Gastroesophageal sphincter (tissue), 4 donors: ENCODE measurements around the gene C4BPA. TPM values are rescaled to one million over a fixed set of nuclear protein-coding genes. Genes with fewer than 3 reads are reported as not detected.

Experiments used
- ATAC-seq: fragments of 150-250 bp; one replicate; pipeline ENCODE4 v1.9.1; 2016; ENCODE audit warnings: mild to moderate bottlenecking, moderate library complexity
- H3K27ac ChIP-seq, 4 donors: fragments of 200-600 bp; sonication (generic) in 3 of 4; 1 replicate in 3 of 4; 2 replicates in 1 of 4; pipeline ENCODE4 v1.5.1; 2016 to 2019
- H3K27me3 ChIP-seq: fragments of 200-600 bp; sonication (generic); one replicate; pipeline ENCODE4 v1.5.1; 2019
- H3K36me3 ChIP-seq, 2 donors: fragments of 200-600 bp; sonication (generic); one replicate each; pipeline ENCODE4 v1.5.1; 2019; ENCODE audit warnings: control low read depth in 1 of 2
- H3K4me1 ChIP-seq, 3 donors: fragments of 200-600 bp; sonication (generic); 1 replicate in 2 of 3; 2 replicates in 1 of 3; pipeline ENCODE4 v1.5.1; 2016 to 2019; ENCODE audit warnings: control low read depth in 2 of 3
- H3K4me3 ChIP-seq, 2 donors: fragments of 200-600 bp; sonication (generic); one replicate each; pipeline ENCODE4 v1.5.1; 2019; ENCODE audit warnings: mild to moderate bottlenecking in 1 of 2, moderate library complexity in 1 of 2
- H3K9me3 ChIP-seq, 3 donors: fragments of 200-600 bp; sonication (generic); one replicate each; pipeline ENCODE4 v1.5.1; 2017 to 2019; ENCODE audit warnings: control low read depth in 2 of 3
- EP300 ChIP-seq: sonication (generic); formaldehyde crosslinking; IDR thresholded peaks from one replicate; pipeline ENCODE4 v1.6.1; 2017; ENCODE audit warnings: antibody characterized with exemption, mild to moderate bottlenecking
- POLR2A ChIP-seq, 2 donors: fragments of 450-650 bp; IDR thresholded peaks; one replicate each; pipeline ENCODE4 v1.6.1; 2017; ENCODE audit warnings: antibody characterized with exemption in 2 of 2, mild to moderate bottlenecking in 2 of 2, moderate library complexity in 1 of 2
- POLR2AphosphoS5 ChIP-seq: sonication (generic); formaldehyde crosslinking; IDR thresholded peaks from one replicate; pipeline ENCODE4 v1.6.1; 2017; ENCODE audit warnings: antibody characterized with exemption
- WGBS, 2 donors: methylation state at CpG; one replicate each; pipeline ENCODE4 v1.1.5; 2018; ENCODE audit warnings: low coverage in 1 of 2; 5-methylcytosine and 5-hydroxymethylcytosine counted together
- total RNA-seq, 4 donors: library from RNA; depleted of rRNA; stranded (reverse); fragments of >200 nt; gene quantifications; one replicate each; pipeline ENCODE4 v1.1.0, GENCODE V29; 2016
- TF ChIP-seq, protein P1 (sequence below), 4 experiments: fragments of 200-600 bp in 2 of 4; fragments of 450-650 bp in 2 of 4; sonication (generic) in 1 of 4; IDR thresholded peaks; one replicate each; pipeline ENCODE4 v1.5.1; 2017 to 2019; ENCODE audit warnings: antibody characterized with exemption in 4 of 4, mild to moderate bottlenecking in 2 of 4, moderate library complexity in 2 of 4

Gene C4BPA
- 1 to 10 TPM in 1 of 4 donors, not detected in 3; 3.1 TPM for total RNA-seq

DNA sequence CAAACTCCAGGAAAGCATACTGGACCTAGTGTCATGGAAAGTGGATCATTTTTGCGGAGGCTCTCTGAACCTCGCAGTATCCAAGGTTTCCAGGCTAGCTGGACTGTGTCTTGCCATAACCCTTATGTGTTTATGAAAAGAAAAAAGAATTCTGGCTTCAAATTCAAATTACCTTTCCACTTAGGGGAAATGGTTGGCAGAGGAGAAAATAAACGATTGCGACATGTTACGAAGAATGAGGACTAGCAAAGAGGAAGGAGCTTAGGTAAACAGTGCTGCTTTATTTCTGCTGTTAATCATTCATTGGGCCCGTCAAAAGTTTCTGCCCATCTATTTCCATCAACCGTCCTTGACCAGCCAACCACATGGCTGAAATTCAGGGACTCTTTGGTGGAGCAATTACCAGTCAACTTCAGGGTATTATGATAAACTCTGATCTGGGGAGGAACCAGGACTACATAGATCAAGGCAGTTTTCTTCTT, at the start of gene C4BPA:
Gene C4BPA, plus strand, starts transcription at position 342 of the 482 bp plus-strand sequence. CDS start 8,793 bp downstream, outside the sequence.
- peaks cover 7% of the 10 kb centered on the region for H3K27me3 ChIP-seq
- no peak within 1 kb of the TSS for H3K4me3 ChIP-seq
- TF ChIP-seq, protein P1, sequence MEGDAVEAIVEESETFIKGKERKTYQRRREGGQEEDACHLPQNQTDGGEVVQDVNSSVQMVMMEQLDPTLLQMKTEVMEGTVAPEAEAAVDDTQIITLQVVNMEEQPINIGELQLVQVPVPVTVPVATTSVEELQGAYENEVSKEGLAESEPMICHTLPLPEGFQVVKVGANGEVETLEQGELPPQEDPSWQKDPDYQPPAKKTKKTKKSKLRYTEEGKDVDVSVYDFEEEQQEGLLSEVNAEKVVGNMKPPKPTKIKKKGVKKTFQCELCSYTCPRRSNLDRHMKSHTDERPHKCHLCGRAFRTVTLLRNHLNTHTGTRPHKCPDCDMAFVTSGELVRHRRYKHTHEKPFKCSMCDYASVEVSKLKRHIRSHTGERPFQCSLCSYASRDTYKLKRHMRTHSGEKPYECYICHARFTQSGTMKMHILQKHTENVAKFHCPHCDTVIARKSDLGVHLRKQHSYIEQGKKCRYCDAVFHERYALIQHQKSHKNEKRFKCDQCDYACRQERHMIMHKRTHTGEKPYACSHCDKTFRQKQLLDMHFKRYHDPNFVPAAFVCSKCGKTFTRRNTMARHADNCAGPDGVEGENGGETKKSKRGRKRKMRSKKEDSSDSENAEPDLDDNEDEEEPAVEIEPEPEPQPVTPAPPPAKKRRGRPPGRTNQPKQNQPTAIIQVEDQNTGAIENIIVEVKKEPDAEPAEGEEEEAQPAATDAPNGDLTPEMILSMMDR (IDR thresholded peaks at IDR 0.05), result no peak
- TF ChIP-seq POLR2AphosphoS5, result no peak
- no peak for TF ChIP-seq POLR2A (IDR thresholded peaks at IDR 0.05)
- no peak for TF ChIP-seq EP300
- H3K9me3 ChIP-seq, result no peaks in the 10 kb centered on the region
- no peaks in the 10 kb centered on the region for H3K4me1 ChIP-seq
- H3K36me3 ChIP-seq, result no peaks in the 10 kb centered on the region
- ATAC-seq, result peak; percentile 68
- WGBS, 2 donors, result 26 to 46% methylated on average over 6 to 7 of the region's 7 CpGs
- H3K27ac ChIP-seq, result no peak within 1 kb of the TSS

DNA sequence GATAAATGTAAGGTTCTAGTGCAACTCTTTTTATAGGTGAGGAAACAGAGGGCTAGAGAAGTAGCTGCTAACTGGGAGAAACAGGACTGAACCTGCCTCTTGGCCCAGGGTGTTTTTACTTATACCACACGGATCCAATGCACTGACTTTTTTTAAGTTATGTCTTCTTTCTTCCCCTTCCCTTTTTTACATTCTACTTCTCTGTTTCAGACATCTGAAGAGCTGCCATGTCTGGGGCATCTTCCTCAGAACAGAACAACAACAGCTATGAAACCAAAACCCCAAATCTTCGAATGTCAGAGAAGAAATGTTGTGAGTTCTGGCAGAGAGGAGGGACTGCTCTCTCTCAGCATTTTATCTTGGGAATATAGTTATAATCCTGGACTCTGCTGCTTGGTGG, 49.5 kb upstream of the C4BPA start:
- H3K36me3 ChIP-seq, result peaks cover 0 to 12% of the 10 kb centered on the region in 2 donors
- 11 to 44% methylated on average over 1 to 2 of the region's 2 CpGs for WGBS, 2 donors
- no peak for TF ChIP-seq EP300
- no peak for TF ChIP-seq POLR2A (IDR thresholded peaks at IDR 0.05)
- no peaks in the 10 kb centered on the region for H3K9me3 ChIP-seq
- no peak for ATAC-seq
- H3K4me1 ChIP-seq, result peaks cover 0 to 31% (median 11%) of the 10 kb centered on the region in 3 donors
- H3K27me3 ChIP-seq, result no peaks in the 10 kb centered on the region
- no peak overlapping the region for H3K4me3 ChIP-seq
- H3K27ac ChIP-seq, result peak overlapping the region in 2 of 4 donors; percentile 94 to 98

DNA sequence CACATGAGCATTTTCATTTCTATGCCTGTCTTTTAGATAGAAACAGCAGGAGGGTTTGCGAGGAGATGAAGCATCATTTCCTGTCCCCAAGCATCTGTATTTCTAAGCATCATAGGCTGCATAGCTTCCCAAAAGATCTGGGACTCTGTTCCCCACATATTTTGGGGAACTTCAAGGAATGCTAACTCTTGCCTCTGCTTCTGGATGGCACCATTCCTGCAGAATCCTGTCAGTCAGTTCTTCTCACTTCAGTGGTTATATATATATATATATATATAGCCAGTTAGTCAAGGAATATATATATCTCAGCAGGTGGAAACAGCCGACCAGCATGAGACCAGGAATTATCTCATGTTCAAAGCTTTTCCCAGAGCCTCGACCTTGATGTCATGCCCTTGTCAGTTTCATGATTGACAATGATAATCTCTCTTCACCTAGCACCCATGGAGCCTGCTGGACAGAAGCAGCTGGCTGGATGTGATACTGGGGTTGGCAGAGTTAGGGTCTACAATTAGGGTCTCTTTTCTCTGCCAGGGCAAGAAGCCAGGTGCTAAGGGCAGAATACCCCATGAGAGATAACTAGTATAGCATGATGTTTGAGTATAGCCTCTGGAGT, 48.5 kb upstream of the C4BPA start:
- TF ChIP-seq POLR2AphosphoS5 (no peak), EP300 (no peak), POLR2A (IDR thresholded peaks at IDR 0.05) (no peak)
- TF ChIP-seq, protein P1 (IDR thresholded peaks at IDR 0.05), result no peak

DNA sequence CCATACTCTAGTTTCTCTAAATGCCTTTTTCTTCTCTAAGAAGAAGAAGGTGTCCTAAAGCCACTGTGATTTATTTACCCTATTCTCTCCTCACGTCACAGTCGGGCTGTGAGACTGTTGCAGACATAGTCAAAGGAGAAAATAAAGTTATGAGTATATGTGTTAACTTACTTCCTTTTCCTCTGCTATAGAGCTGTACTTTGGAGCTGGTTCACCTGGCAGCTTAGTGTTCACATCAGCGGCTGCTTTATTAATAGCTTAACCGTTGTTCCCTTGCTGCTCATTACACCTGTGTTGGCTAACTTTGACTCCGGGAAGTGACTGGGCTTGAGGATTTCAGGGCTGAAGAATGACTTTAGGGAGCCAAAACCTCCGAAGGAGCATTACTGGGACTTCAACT, 47.4 kb upstream of the C4BPA start:
- ATAC-seq, result no peak
- WGBS, 2 donors, result 85 to 87% methylated on average over 3 to 4 of the region's 6 CpGs

More for the DNA sequence above, 48.5 kb upstream of the C4BPA start:
- WGBS, 2 donors, result 71 to 73% methylated on average over 3 of the region's 3 CpGs
- no peak overlapping the region for H3K27ac ChIP-seq
- peaks cover 0 to 21% of the 10 kb centered on the region in 2 donors for H3K36me3 ChIP-seq
- no peak for ATAC-seq
- H3K4me1 ChIP-seq, result peaks cover 0 to 28% (median 10%) of the 10 kb centered on the region in 3 donors
- no peaks in the 10 kb centered on the region for H3K27me3 ChIP-seq
- no peaks in the 10 kb centered on the region for H3K9me3 ChIP-seq
- no peak overlapping the region for H3K4me3 ChIP-seq

DNA sequence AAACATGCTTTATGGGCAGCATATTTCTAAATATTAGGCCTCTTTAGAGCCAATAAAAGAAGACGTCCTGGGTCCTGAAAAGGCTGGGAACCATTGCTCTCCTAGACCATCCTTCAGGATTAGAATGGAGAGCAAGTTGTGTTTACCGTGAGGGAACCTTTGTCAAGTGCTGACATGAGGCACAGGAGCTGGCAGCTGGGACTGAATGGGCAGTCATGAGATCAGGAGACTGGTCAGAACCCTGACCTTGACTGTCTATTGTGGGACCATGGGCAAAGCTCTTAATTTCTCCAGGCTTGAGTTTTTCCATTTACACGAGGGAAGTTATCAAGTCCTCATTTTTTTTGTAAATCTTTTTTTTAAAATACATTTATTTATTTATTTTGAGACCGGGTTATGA, 45.8 kb upstream of the C4BPA start:
- no peak for ATAC-seq
- Histone ChIP-seq H3K9me3 (no peaks in the 10 kb centered on the region), H3K36me3 (peaks cover 0 to 44% of the 10 kb centered on the region in 2 donors), H3K4me3 (no peak overlapping the region), H3K27me3 (no peaks in the 10 kb centered on the region), H3K4me1 (peaks cover 0 to 10% (median 0%) of the 10 kb centered on the region in 3 donors), H3K27ac (no peak overlapping the region)
- WGBS, 2 donors, result 74 to 83% methylated on average over 1 to 4 of the region's 4 CpGs
- TF ChIP-seq, protein P1 (IDR thresholded peaks at IDR 0.05), result no peak

More for the DNA sequence above, 47.4 kb upstream of the C4BPA start:
- Histone ChIP-seq H3K27ac (no peak overlapping the region), H3K9me3 (no peaks in the 10 kb centered on the region), H3K27me3 (no peaks in the 10 kb centered on the region), H3K36me3 (peaks cover 0 to 29% of the 10 kb centered on the region in 2 donors), H3K4me3 (no peak overlapping the region), H3K4me1 (peaks cover 0 to 20% (median 5%) of the 10 kb centered on the region in 3 donors)
- TF ChIP-seq POLR2AphosphoS5, result no peak
- TF ChIP-seq EP300, result no peak
- no peak for TF ChIP-seq POLR2A (IDR thresholded peaks at IDR 0.05)
- TF ChIP-seq, protein P1 (IDR thresholded peaks at IDR 0.05), result no peak
